H9 (cell line): ENCODE data around the gene DCT. TPM values are rescaled to one million over a fixed set of nuclear protein-coding genes. Genes with fewer than 3 reads are reported as not detected.

Experiments used
- DNase-seq: peaks from one replicate; pipeline ENCODE4 v3.0.0-alpha.2; 2017
- H2AFZ ChIP-seq: one replicate; pipeline ENCODE4 v1.6.1; 2013; ENCODE audit warnings: mild to moderate bottlenecking, low read length, control low read depth, moderate library complexity
- H2AK5ac ChIP-seq: 2 replicates; pipeline ENCODE4 v1.6.1; 2013; ENCODE audit warnings: low read length, control low read depth, mixed read lengths; ENCODE audit not compliant: insufficient read length
- H2BK120ac ChIP-seq: one replicate; pipeline ENCODE4 v1.6.1; 2013; ENCODE audit warnings: low read depth, mild to moderate bottlenecking, low read length, control low read depth, inconsistent platforms; ENCODE audit not compliant: poor library complexity, severe bottlenecking
- H2BK12ac ChIP-seq: 2 replicates; pipeline ENCODE4 v1.6.1; 2013; ENCODE audit warnings: low read length, control low read depth, mixed read lengths, low read depth; ENCODE audit not compliant: insufficient read length
- H2BK15ac ChIP-seq: 2 replicates; pipeline ENCODE4 v1.6.1; 2013; ENCODE audit warnings: low read depth, low read length, control low read depth
- H2BK20ac ChIP-seq: one replicate; pipeline ENCODE4 v1.6.1; 2013; ENCODE audit warnings: low read depth, mild to moderate bottlenecking, low read length, control low read depth, inconsistent platforms; ENCODE audit not compliant: poor library complexity, severe bottlenecking
- H2BK5ac ChIP-seq: 2 replicates; pipeline ENCODE4 v1.6.1; 2013; ENCODE audit warnings: low read length, control low read depth, mixed read lengths; ENCODE audit not compliant: insufficient read length
- H3K14ac ChIP-seq: 2 replicates; pipeline ENCODE4 v1.6.1; 2013; ENCODE audit warnings: low read length, control low read depth; ENCODE audit not compliant: insufficient read depth
- H3K18ac ChIP-seq: 2 replicates; pipeline ENCODE4 v1.6.1; 2013; ENCODE audit warnings: low read depth, mild to moderate bottlenecking, mixed read lengths, low read length, control low read depth; ENCODE audit not compliant: insufficient read length
- H3K23ac ChIP-seq: 2 replicates; pipeline ENCODE4 v1.6.1; 2013; ENCODE audit warnings: low read length, control low read depth, mixed read lengths, low read depth; ENCODE audit not compliant: insufficient read length
- H3K23me2 ChIP-seq: 2 replicates; pipeline ENCODE4 v1.6.1; 2013; ENCODE audit warnings: low read depth, mild to moderate bottlenecking, mixed read lengths, low read length, control low read depth; ENCODE audit not compliant: insufficient read length, poor library complexity, severe bottlenecking
- H3K27ac ChIP-seq: 2 replicates; pipeline ENCODE4 v1.5.1; 2013; ENCODE audit warnings: low read length, control low read depth, mixed read lengths, low read depth; ENCODE audit not compliant: insufficient read length
- H3K27me3 ChIP-seq: 2 replicates; pipeline ENCODE4 v1.6.1; 2013; ENCODE audit warnings: low read length, control low read depth, inconsistent platforms; ENCODE audit not compliant: insufficient read depth
- H3K4ac ChIP-seq: 2 replicates; pipeline ENCODE4 v1.6.1; 2013; ENCODE audit warnings: low read depth, mild to moderate bottlenecking, control low read depth, inconsistent platforms, low read length, moderate library complexity
- H3K4me1 ChIP-seq: 2 replicates; pipeline ENCODE4 v1.6.1; 2013; ENCODE audit warnings: low read length, control low read depth, inconsistent platforms; ENCODE audit not compliant: insufficient read depth
- H3K4me2 ChIP-seq: 2 replicates; pipeline ENCODE4 v1.6.1; 2013; ENCODE audit warnings: low read length, control low read depth, mixed read lengths; ENCODE audit not compliant: insufficient read length, insufficient read depth
- H3K56ac ChIP-seq: 2 replicates; pipeline ENCODE4 v1.6.1; 2013; ENCODE audit warnings: low read depth, mild to moderate bottlenecking, mixed read lengths, low read length, control low read depth; ENCODE audit not compliant: insufficient read length
- H3K79me1 ChIP-seq: 2 replicates; pipeline ENCODE4 v1.6.1; 2013; ENCODE audit warnings: low read depth, mild to moderate bottlenecking, moderate library complexity, low read length, control low read depth, inconsistent platforms; ENCODE audit not compliant: insufficient read depth, poor library complexity, severe bottlenecking
- H3K79me2 ChIP-seq: 2 replicates; pipeline ENCODE4 v1.6.1; 2013; ENCODE audit warnings: low read length, control low read depth, inconsistent platforms; ENCODE audit not compliant: insufficient read depth
- H3K9ac ChIP-seq: 2 replicates; pipeline ENCODE4 v1.6.1; 2013; ENCODE audit warnings: low read length, control low read depth, mixed read lengths; ENCODE audit not compliant: insufficient read length; ENCODE audit errors: extremely low read depth
- H3K9me3 ChIP-seq: one replicate; pipeline ENCODE4 v1.6.1; 2013; ENCODE audit warnings: low read depth, low read length, inconsistent platforms; ENCODE audit not compliant: control insufficient read depth
- H3T11ph ChIP-seq: one replicate; pipeline ENCODE4 v1.6.1; 2013; ENCODE audit warnings: mild to moderate bottlenecking, low read length, control low read depth, inconsistent platforms
- H4K20me1 ChIP-seq: one replicate; pipeline ENCODE4 v1.6.1; 2013; ENCODE audit not compliant: control insufficient read depth, insufficient read length, insufficient read depth
- H4K5ac ChIP-seq: 2 replicates; pipeline ENCODE4 v1.6.1; 2013; ENCODE audit warnings: low read depth, mild to moderate bottlenecking, mixed read lengths, low read length, control low read depth; ENCODE audit not compliant: insufficient read length
- H4K8ac ChIP-seq: replicated peaks from 2 replicates; pipeline ENCODE4 v1.6.1; 2013; ENCODE audit warnings: low read length, control low read depth, mixed read lengths, low read depth; ENCODE audit not compliant: insufficient read length
- H4K91ac ChIP-seq: 2 replicates; pipeline ENCODE4 v1.6.1; 2013; ENCODE audit warnings: low read depth, mild to moderate bottlenecking, moderate library complexity, mixed read lengths, low read length, control low read depth; ENCODE audit not compliant: insufficient read length
- H3K27ac Mint-ChIP-seq, 3 experiments: 2 replicates in 2 of 3; 3 replicates in 1 of 3; pipeline ENCODE4 v1.8.0; 2020 to 2021; ENCODE audit warnings: mixed read lengths in 3 of 3, mild to moderate bottlenecking in 1 of 3, moderate library complexity in 1 of 3
- H3K27me3 Mint-ChIP-seq: 2 replicates; pipeline ENCODE4 v1.8.0; 2021; ENCODE audit warnings: low read depth, mild to moderate bottlenecking, moderate library complexity, mixed read lengths
- H3K36me3 Mint-ChIP-seq, 3 experiments: 2 replicates in 2 of 3; 3 replicates in 1 of 3; pipeline ENCODE4 v1.8.0; 2020 to 2021; ENCODE audit warnings: low read depth in 3 of 3, mixed read lengths in 3 of 3; ENCODE audit not compliant: insufficient read depth in 1 of 3
- H3K4me1 Mint-ChIP-seq, 2 experiments: 2 replicates each; pipeline ENCODE4 v1.8.0; 2020; ENCODE audit warnings: mixed read lengths in 2 of 2
- H3K4me3 Mint-ChIP-seq, 2 experiments: 2 replicates in 1 of 2; 3 replicates in 1 of 2; pipeline ENCODE4 v1.8.0; 2020 to 2021; ENCODE audit warnings: mild to moderate bottlenecking in 2 of 2, mixed read lengths in 2 of 2, moderate library complexity in 1 of 2
- H3K9me3 Mint-ChIP-seq, 2 experiments: 2 replicates in 1 of 2; 3 replicates in 1 of 2; pipeline ENCODE4 v1.8.0; 2020; ENCODE audit warnings: mild to moderate bottlenecking in 2 of 2, mixed read lengths in 2 of 2, moderate library complexity in 1 of 2
- total RNA-seq: library from RNA; stranded (reverse); gene quantifications from 2 replicates; pipeline ENCODE4 v1.2.1, GENCODE V29; 2021
- TF ChIP-seq, protein P1 (sequence below): fragments of 200-600 bp; sonication (generic); conservative IDR thresholded peaks from 3 replicates; pipeline ENCODE4 v1.8.0; 2021; ENCODE audit warnings: antibody characterized with exemption, mild to moderate bottlenecking

The DCT gene
- total RNA-seq, 1 experiment from 2014 or later, result not detected

DNA sequence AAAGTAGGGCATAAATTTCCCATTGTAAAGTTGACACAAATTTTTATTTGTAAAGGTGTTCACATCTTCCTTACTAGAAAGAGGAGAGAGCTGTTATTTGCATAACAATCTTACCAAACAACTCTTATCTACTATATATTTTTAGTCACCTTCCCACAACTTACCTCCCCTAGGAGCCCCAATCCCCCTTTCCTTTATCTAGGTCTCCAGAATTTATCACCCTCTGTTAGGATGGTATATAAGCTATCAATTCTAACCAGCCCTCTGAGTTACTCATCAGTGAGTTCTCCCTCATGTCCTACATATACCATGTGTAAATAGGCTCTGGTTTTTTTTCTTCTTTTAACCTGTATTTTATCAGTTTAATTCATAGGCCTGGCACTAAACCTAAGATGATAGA, 62.2 kb downstream of the DCT start:
- Histone ChIP-seq H3T11ph (no peak overlapping the region), H3K4me2 (no peak overlapping the region), H3K14ac (no peak overlapping the region), H3K18ac (no peak overlapping the region), H3K23me2 (no peaks in the 10 kb centered on the region), H3K9ac (no peak overlapping the region), H4K5ac (no peak overlapping the region), H4K8ac (no peak overlapping the region), H2BK20ac (no peak overlapping the region), H3K4me1 (no peaks in the 10 kb centered on the region; the same call in 1 of the 2 replicates), H3K79me1 (no peaks in the 10 kb centered on the region), H3K27me3 (no peaks in the 10 kb centered on the region), H3K4ac (no peak overlapping the region), H2AK5ac (no peak overlapping the region), H3K23ac (no peak overlapping the region), H2BK5ac (no peak overlapping the region), H2AFZ (no peak overlapping the region), H4K20me1 (no peaks in the 10 kb centered on the region), H3K27ac (no peak overlapping the region), H2BK12ac (no peak overlapping the region), H3K9me3 (no peaks in the 10 kb centered on the region), H3K56ac (no peak overlapping the region), H2BK15ac (no peak overlapping the region), H4K91ac (no peak overlapping the region), H2BK120ac (no peak overlapping the region), H3K79me2 (no peaks in the 10 kb centered on the region)
- TF ChIP-seq, protein P1, sequence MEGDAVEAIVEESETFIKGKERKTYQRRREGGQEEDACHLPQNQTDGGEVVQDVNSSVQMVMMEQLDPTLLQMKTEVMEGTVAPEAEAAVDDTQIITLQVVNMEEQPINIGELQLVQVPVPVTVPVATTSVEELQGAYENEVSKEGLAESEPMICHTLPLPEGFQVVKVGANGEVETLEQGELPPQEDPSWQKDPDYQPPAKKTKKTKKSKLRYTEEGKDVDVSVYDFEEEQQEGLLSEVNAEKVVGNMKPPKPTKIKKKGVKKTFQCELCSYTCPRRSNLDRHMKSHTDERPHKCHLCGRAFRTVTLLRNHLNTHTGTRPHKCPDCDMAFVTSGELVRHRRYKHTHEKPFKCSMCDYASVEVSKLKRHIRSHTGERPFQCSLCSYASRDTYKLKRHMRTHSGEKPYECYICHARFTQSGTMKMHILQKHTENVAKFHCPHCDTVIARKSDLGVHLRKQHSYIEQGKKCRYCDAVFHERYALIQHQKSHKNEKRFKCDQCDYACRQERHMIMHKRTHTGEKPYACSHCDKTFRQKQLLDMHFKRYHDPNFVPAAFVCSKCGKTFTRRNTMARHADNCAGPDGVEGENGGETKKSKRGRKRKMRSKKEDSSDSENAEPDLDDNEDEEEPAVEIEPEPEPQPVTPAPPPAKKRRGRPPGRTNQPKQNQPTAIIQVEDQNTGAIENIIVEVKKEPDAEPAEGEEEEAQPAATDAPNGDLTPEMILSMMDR, result no peak
- H3K36me3 Mint-ChIP-seq, result peaks cover 2 to 11% (median 2%) of the 10 kb centered on the region in 3 experiments; a peak in 5 of 7 replicates
- H3K27me3 Mint-ChIP-seq, result no peaks in the 10 kb centered on the region
- H3K27ac Mint-ChIP-seq, result no peak overlapping the region
- no peak overlapping the region for H3K4me3 Mint-ChIP-seq
- peaks cover 13 to 15% of the 10 kb centered on the region in 2 experiments for H3K9me3 Mint-ChIP-seq
- peaks cover 12 to 13% of the 10 kb centered on the region in 2 experiments for H3K4me1 Mint-ChIP-seq
- no peak for DNase-seq
